GM12892 (cell line): Measurements from ENCODE around the gene XYLT1.
"Not testable (repeated sequence)": the region's sequence is repeated elsewhere in the genome, so short reads cannot be mapped to it uniquely, and the experiment has no call there.

ENCODE experiments used
- DNase-seq: peaks from one replicate; pipeline ENCODE4 v3.0.0; 2011; ENCODE audit not compliant: insufficient read length
- FAIRE-seq: peaks from 2 replicates; lab custom pipeline; 2011; peaks lifted over from hg19 to GRCh38; lab: Jason Lieb, UNC
- POLR2A ChIP-seq: IDR thresholded peaks from 2 replicates; pipeline ENCODE4 v1.6.1; 2011; ENCODE audit warnings: low read depth, low read length, control low read depth
- POLR2AphosphoS5 ChIP-seq: IDR thresholded peaks from 2 replicates; pipeline ENCODE4 v1.6.1; 2011; ENCODE audit warnings: low read depth, low read length, control low read depth
- TAF1 ChIP-seq: IDR thresholded peaks from 2 replicates; pipeline ENCODE4 v1.6.1; 2011; ENCODE audit warnings: low read depth, mild to moderate bottlenecking, control low read depth, low read length, borderline replicate concordance

Gene XYLT1

DNA sequence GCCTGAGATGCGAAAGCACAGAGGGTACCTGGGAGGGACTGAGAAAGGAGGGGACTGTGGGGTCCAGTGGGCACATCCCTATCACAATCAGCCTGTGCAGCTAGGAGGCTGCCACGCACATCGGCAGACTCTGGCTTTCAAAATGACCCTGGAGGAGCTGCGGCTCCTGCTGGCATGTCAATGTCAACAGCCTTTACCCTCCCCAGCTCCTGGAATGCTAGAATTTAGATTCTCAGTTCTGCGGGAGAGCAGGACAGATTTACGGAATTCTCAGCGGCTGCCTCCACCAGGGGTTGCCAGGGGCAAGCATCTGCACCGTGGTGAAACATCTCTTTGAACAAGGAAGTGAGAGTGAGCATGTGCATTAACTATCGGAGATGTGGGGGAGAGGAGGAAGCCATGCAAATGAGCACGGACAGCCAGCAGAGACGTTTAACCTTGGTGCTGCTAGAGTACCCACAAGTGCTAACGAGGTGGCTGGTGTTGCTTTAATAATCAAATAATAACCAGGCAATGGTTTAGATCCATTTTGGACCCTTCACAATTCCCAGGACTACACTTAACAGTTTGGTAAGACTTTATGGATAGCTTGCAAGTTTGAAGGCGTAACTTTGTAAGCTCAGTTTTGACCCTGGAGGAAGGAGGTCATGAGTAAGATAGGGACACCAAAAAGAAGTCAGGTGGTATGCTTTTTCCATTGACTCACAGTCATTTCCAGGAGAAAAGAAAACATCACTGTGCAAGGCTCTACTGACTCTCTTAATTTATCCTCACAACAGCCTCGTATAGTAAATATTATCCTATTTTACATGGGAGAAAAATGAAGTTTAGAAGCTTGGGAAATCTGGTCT lies 54.1 kb downstream of the XYLT1 start:
- peak; percentile 76 for DNase-seq
- FAIRE-seq = peak; percentile 99
- TF ChIP-seq POLR2A (peak; percentile 59), TAF1 (no peak), POLR2AphosphoS5 (peak; percentile 80)

DNA sequence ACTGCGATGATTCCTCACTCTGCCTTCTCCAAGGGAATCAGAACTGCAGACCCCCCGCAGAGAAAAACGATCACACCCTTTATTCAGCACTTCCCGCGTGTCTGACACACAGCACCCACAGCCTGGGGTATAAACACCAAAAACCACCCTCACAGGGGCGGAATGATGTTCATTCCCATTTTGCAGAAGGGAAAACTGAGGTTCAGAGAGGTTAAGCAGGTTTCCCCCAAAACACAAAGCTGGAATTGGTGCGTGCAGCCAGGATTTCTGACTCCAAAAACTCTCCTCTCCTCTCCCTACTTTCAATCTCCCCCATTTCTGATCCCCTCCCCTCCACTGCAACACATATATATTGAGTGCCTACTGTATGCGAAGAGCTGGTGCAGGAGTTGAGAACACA lies 55.8 kb downstream of the XYLT1 start:
- no peak for FAIRE-seq
- no peak for DNase-seq
- TF ChIP-seq POLR2A (no peak), TAF1 (no peak), POLR2AphosphoS5 (no peak)

DNA sequence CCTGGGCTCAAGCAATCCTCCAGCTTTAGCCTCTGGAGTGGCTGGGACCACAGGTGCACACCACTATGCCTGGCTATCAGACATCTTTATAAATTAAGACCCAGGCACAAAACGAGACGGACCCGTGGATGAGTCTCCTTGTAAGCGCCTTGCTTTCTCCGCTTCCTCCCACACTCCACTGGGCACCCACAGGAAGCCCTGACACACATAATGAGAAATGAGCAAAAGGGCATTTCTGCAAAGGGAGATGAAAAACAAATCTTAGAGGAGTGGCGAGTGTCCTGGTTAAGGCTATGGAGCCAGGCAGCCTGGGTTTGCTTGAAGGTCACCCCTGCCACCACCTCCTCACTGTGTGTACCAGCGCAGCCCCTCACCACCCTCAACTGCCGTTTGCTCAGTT lies 56.3 kb downstream of the XYLT1 start:
- peak; percentile 87 for FAIRE-seq
- TF ChIP-seq POLR2AphosphoS5 = no peak
- TF ChIP-seq POLR2A = peak; percentile 34; the same call in 1 of the 2 replicates
- DNase-seq = no peak

DNA sequence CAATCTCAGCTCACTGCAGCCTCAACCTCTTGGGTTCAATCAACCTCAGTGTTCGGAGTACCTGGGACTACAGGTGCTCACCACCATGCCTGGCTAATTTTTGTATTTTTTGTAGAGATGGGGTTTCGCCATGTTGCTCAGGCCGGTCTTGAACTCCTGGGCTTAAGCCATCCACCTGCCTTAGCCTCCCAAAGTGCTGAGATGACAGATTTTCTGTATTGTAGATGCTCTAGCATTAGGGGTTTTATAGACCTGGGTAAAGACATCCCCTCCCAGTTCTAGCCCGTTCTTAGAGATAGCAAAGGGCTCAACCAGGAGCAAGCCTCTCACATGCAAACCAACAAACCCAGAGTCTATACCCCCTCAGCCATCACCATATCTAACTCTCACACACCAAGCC lies 57.3 kb downstream of the XYLT1 start:
- TF ChIP-seq POLR2AphosphoS5 = no peak
- DNase-seq = no peak
- FAIRE-seq = no peak

DNA sequence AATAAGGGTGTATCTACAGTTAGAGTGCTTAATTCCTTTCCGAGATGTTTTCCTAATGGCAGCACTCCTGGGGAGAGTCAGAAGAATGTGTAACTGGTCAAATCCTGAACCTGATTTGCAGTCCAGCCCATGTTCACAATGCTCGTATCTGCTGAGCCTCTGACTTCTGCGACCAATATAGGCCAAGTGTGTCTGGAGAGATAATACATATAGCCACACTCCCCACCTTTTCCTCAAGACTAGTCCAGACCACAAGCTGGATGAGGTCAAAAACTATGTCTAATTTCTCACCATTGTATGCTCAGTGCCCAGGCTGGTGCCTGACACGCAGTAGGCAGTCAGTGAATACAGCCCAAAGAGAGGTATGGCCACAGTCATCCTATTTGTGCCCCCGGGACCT lies 58.0 kb downstream of the XYLT1 start:
- DNase-seq = no peak
- FAIRE-seq = no peak
- no peak for TF ChIP-seq POLR2AphosphoS5
- no peak for TF ChIP-seq POLR2A
- TF ChIP-seq TAF1 = no peak

DNA sequence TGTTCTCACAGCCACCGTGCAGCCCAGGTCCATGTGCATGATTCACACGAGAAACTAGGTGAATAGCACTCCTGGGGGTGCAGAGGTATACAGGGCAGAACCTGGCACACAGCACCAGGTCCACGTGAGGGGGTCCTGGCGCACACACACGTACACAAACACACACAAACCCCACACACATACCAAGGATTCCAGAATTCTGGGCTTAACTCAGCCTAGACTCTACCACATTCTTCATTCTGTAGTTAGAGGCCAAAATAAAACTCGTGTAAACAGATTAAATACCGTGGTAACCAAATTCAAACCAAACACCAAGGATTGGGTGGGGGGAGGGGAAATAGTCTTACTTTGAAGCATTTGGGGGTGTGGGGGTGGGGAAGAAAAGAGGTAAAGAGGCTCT lies 58.5 kb downstream of the XYLT1 start:
- FAIRE-seq = no peak
- no peak for DNase-seq

DNA sequence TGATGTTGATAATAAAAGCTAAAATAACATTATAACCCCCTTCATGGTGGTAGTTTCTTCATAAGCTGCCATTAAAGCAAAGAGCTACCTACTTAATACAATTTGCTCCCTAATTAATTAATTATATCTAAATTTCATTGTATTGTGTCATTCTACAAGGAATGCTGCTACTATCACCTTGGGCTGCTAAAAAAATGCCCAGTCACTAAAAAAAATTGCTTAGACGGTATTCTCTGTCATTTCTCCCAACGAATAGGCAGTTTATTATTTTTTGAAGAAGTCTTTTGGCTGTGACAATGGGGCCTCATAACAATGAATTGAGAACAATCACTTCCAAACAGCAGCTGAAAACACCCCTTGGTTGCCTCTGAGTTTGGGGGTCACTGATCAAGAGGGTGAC lies 59.5 kb downstream of the XYLT1 start:
- no peak for DNase-seq
- no peak for FAIRE-seq
- TF ChIP-seq POLR2AphosphoS5 = no peak
- TF ChIP-seq POLR2A = no peak
- TF ChIP-seq TAF1 = no peak

More for the DNA sequence above, 58.5 kb downstream of the XYLT1 start:
- TF ChIP-seq POLR2A = no peak
- TF ChIP-seq TAF1 = no peak
- TF ChIP-seq POLR2AphosphoS5 = no peak

DNA sequence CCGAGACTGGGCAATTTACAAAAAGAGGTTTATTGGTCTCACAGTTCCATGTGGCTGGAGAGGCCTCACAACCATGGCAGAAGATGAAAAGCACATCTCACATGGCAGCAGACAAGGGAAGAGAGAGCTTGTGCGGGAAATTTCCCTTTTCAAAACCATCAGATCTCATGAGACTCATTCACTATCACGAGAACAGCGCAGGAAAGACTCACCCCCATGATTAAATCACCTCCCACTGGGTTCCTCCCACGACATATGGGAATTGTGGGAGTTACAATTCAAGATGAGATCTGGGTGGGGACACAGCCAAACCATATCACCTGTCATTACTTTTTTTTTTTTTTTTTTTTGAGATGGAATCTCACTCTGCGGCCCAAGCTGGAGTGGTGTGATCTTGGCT lies 60.4 kb downstream of the XYLT1 start:
- not testable (repeated sequence) for FAIRE-seq, DNase-seq

DNA sequence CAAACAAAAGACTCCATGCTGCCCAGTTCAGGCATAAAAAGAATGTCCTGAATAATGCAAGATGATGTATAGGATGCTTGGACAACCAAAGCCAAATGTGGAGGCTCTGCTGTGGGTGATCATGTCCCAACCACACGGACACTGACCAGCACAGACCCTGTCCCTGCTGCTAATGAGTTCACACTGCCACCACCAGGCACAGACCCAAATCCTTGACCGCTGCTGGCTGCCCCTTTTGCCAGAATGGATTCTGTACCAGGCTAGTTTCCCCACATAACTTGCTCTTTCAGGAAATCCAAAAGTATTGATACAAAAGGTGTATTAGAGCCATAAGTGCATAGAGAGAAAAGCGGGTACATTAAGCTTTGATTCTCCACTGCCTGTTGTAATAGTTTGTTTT lies 60.9 kb downstream of the XYLT1 start:
- DNase-seq = no peak
- FAIRE-seq = peak; percentile 70
- TF ChIP-seq POLR2A = no peak
- TF ChIP-seq POLR2AphosphoS5 = no peak
- TF ChIP-seq TAF1 = no peak

DNA sequence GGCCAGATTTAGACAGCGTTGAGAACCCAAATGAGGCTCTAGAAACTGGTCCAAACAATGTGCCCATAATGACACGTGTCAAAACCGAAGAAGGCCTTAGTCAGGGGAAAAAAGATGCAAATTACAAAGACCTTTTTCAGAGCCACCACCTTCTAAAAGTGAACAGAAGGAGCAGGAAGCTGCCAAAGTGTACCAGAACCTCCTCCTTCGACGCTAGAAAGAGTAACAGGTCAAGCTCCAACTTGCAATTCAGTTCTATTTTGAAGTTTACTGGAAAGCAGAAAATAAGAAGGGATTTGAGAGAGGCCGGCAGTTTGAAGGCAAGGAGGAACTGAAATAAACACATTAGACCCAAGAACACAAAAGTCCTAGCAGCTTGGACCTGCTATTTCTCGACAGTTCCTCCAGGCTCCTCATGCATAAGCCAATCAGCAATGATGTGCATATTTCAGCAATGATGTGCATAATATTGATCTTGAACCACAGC lies 61.8 kb downstream of the XYLT1 start:
- TF ChIP-seq POLR2AphosphoS5 (no peak), TAF1 (no peak), POLR2A (no peak)
- peak; percentile 32 for DNase-seq
- peak; percentile 87 for FAIRE-seq

DNA sequence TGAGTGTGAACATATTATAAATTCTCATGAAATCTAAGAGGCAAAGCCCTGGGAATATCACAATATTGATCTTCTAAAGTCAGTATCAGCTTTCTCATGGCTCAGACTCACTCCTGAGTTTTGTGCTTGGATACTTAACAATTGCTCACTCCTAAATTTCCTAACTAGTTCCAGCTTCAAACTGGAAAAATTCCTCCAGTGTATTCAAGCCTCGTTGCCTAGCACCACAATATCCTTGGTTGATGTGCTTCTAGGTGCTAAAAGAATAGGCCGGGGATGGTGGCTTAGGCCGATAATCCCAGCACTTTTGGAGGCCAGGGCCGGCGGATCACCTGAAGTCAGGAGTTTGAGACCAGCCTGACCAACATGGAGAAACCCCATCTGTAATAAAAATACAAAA lies 62.5 kb downstream of the XYLT1 start:
- DNase-seq (no peak), FAIRE-seq (no peak)
- no peak for TF ChIP-seq POLR2AphosphoS5
- no peak for TF ChIP-seq TAF1
- no peak for TF ChIP-seq POLR2A

DNA sequence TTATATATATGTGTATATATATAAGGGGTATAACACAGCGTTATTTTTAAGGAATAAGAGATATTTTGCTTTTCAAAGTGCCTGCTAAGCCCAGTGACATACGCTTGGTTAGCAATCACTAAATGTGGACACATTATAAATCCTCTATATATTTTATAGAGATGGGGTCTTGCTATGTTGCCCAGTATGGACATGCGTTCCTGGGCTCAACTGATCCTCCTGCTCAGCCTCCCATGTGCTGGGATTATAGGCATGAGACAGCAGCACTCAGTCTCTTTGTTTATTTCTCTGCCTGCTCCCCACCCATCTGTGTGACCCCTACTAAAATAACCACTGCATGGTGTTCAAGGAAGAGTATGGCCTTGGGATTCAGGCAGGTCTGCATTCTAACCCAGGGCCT lies 63.4 kb downstream of the XYLT1 start:
- FAIRE-seq = no peak
- DNase-seq = no peak
- TF ChIP-seq TAF1 (no peak), POLR2A (no peak), POLR2AphosphoS5 (no peak)
